Superior temporal gyrus (tissue), 1 donor: ENCODE measurements around the gene CEP19.
"Not testable (repeated sequence)": the region's sequence is repeated elsewhere in the genome, so short reads cannot be mapped to it uniquely, and the experiment has no call there.

Experiments used
- DNase-seq: peaks from one replicate; pipeline ENCODE4 v3.0.0-alpha.2; 2016; ENCODE audit errors: extremely low spot score

CEP19 gene, protein sequence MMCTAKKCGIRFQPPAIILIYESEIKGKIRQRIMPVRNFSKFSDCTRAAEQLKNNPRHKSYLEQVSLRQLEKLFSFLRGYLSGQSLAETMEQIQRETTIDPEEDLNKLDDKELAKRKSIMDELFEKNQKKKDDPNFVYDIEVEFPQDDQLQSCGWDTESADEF

DNA sequence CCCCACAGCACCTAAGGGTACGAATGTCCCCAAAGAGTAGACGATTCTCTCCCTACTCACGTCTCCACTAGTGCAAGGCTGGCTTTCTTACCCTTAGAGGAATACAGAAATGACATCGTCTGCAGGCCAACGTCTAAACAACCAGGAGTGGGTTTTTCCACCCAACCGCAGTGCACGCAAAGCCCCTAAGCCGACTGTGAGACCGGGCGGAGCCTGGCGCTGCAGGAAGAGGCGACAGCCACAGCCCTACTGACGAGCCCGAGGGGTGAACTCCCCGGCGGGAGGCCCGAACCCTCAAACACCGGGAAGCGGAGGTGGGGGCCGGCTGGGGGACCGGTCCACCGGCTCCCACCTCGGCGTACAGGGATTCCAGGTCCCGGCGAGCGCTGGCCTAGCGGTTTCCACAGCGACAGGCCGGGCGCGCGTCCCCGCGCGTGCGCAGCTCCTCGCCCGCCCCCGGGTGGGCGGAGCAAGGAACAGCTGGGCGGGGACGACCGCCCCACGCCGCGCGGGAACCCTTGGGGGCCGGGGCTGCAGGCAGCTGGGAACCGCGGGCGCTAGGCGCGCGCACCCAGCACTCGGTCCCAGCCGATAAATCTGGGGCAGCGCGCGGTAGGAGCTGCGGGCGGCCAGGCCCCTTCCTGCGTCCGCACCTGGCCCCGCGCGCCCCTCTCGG lies at the start of gene CEP19, which contains the start of gene PIGX:
TSS of gene CEP19 (minus strand) at position 413 of the 676 bp plus-strand sequence. CDS start 3,593 bp downstream, outside the sequence.
TSS of gene PIGX (plus strand) at position 540 of the 676 bp plus-strand sequence.
- DNase-seq: peak; percentile 88

DNA sequence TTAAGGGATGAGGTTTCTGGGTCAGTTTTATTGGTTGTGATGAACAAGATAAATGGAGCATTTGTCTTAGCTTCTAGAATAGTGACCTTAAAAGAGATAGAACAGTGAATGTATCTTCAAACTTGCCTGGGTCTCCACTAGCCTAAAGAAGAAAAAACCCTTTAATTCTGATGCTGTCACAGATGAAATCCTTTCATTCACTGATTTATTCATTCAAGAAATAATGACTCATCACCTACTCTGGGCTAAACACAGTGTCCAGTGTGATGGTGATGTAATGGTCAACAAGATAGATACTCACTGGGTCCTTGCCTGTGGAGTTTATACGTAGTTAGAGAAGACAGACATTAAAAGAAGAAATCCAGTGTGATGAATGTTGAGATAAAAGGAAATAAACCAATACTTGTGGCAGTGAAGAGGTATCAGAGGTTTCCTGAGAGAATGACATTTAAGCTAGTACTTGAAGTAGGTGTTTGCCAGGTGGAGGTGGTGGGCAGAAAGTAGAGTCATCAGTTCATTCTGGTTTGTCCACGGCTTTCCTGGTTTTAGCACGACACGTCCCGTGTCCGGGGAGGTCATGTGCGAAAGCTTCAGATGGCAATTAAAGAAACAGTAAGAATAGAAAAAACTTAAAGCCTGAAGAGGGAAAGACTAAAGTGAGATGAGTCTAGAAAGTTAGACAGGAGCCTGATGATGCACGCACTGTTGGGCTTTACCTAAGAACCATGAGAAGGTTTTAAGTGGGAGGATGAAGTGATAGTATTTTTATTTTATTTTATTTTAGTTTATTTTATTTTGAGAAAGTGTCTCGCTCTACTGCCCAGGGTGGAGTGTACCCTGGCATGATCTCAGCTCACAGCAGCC lies 46.1 kb upstream of the CEP19 start:
- DNase-seq: peak; percentile 78

DNA sequence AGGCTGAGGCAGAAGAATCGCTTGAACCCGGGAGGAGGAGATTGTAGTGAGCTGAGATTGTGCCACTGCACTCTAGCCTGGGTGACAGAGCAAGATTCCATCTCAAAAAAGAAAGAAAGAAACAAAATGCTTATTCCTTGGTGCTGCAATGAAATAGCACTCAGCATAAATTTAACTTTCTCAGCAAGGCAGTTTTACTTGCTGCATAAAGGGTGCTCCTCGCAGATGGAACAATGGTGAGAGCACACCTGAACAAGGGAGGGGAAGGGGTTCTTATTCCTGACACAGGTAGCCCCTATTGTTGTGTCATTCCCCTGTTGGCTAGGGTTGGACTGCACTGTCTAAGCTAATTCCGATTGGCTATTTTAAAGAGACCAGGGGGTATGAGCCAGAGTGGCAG lies 44.7 kb upstream of the CEP19 start:
- no peak for DNase-seq

DNA sequence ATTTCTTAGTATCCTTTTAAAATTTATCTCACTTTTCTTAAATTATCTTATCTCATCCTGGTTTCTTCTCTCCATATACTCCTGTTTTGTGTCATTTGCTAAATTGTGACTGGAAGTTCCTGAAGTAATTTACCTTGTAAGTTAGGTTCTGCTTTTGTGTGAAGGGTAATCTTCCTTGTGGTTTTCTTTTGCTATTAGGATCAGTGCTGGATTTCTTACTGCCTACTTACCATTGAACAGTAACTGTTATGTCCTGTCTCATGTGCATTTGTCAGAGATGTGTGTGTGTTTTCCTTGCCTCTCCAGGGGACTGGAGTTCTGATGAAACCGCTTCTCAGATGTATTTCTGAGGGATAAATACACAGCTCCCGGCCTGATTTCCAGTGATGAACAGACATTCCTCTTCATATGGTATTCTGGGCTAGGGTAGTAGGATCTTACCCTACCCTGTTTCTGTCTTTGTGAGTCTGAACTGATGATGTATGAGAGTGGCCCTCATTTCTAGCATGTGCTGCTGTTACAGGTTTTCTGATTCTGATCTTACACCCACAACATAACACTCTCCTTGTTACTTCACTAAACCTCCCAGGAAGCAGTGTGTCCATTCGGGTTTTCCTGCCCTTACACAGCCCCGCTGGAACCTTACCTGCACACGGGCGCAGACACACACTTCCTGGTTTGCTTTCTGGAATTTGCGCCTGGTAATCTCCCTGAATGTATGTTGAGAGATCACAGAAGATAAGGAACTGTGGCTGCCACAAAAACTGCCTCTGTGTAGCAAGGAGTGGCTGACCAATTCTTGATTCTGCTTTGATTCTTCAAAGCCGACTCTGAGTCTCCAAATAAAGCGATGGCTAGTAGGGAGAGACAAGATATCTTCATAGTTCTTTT lies 42.3 kb upstream of the CEP19 start:
- no peak for DNase-seq

DNA sequence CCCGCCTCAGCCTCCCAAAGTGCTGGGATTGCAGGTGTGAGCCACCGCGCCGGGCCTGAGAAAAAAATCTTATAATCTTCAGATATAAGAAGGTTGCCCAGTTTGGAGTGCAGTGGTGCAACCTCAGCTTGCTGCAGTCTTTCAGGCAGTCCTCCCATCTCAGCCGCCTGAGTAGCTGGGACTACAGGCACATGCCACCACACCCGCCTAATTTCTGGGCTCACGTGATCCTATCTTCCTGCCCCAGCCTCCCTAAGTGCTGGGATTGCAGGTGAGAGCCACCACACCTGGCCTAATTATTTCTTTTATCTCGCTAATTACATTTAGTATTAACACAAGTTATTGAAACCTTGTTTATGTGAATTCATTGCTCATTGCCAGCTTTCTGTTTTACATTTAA lies 41.2 kb upstream of the CEP19 start:
- no peak for DNase-seq

GRCh38 chr3:196749125-196749524 lies 37.1 kb upstream of the CEP19 start:
- no peak for DNase-seq

- not testable (repeated sequence) for DNase-seq
These were observed 31.5 kb upstream of the CEP19 start for GRCh38 chr3:196743569-196743968.

GRCh38 chr3:196741249-196741889 lies 29.3 kb upstream of the CEP19 start:
- peak; percentile 25 for DNase-seq

- peak; percentile 68 for DNase-seq
These were observed 28.6 kb upstream of the CEP19 start for GRCh38 chr3:196740481-196741248.

DNA sequence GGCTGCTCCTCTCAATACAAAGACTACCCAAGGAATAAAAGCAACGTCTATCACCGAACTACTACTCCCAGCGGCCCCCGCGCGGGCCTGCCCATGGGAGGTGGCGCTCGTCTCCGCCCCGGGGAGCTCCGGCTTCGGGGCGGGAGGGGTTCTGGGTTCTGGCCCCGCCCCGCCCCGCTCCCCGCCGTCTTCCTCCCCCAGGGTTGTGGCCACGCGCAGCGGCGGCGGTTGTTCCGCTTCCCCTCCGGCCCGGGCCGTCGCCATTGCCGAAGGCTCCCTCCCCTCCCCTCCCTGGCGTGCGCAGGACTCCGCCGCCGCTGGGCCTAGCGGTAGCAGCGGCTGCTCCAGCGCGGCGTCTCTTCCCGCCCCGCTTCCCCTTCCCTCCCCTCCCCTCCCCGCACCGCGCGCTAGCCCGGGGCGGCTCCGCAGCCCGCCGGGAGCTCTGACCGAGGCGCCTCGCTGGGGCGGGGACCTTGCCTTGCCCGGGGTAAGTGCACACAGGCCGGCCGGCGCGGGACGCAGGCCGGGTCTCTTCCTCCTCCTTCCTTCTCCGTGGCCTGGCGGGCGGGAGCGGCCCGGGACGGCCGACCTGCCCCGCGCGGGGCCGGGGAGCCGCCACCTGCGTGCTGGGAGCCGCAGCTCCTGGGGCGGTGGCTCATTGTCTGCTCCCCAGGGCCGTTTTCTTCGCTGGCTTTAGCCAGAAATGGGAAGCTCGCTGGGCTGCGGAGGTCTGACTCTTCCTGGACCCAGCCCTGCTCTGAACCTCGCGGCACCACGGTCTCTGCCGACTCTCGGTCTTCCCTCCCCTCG lies 27.8 kb upstream of the CEP19 start, which contains the start of gene PAK2:
TSS of gene PAK2 (plus strand) at position 187 of the 810 bp plus-strand sequence. CDS start 42,790 bp downstream, outside the sequence.
- DNase-seq: peak; percentile 94

DNA sequence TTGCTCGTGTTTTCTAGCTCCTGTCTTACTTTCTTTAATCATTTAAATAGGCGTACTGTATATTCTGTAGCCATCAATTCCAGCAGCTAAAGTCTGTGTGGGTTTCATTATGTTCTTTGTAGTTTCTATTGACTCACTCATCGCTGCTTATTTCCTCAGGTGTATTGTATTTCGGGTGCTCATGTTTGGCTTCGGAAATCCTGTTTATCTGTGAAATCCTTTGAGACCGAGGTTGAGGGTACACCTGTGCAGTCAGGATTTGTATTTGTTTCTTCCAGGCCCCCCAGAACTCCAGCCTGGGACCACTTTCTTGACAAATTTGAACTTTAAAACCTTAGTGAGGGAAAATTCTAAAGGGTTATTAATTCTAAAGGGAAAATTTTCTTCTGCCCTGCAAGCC lies 25.6 kb upstream of the CEP19 start:
- no peak for DNase-seq

GRCh38 chr3:196736670-196737374 lies 24.8 kb upstream of the CEP19 start:
- DNase-seq: no peak

GRCh38 chr3:196735751-196736150 lies 23.7 kb upstream of the CEP19 start:
- DNase-seq: no peak

DNA sequence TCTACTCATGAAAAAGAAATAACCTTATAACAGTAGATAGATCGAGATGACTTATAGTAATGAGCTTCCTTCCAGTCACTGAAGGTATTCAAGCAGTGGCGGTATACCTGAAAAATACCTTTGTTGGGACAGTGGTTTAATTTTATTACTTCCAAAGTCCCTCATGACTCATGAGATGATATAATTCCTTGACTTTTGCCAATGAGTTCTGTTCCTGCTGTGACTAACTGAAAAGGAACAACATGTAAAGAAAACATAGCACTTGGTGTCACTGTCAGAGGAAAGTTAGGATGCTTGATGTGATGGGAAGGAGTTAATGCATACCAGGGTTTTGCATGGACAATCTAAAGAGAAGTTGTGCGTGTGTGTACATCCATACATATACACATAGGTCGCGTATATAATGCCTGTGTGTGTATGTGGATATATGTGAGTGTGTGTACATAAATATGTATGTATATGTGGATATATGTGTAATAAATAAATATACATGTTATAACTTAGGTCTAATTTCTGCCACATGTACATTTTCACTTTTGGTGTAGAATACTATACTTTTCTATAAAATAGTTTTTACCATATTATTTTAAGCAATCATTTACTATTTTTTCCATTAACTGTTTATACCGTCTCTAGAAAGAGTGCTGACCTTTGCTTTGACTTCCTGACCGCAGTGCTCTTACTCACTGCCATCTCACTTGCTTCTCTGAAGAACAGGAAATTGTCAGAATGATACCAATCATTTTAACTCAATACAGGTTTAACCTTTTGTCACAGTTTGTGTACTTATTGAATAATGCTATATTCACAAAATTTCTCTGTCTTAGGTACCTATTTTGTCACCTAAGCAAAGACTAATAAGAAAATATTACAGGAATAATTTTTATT lies 15.0 kb upstream of the CEP19 start:
- DNase-seq: no peak

DNA sequence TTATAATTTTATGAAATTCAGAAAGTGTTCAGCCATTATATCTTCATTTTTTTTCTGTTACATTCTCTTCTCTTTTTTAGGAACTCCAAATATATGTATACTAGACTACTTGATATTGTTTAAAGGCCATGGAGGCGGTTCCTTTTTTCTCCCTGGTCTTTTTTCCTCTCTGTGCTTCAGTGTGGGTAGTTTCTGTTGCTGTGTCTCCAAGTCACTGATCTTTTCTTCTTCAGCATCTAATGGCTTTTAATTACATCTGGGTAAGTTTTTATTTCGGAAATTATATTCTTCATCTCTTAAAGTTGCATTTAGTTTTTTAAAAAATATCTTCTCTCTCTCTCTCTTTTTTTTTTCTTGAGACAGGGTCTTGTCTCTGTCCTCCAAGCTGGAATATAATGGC lies 9.0 kb upstream of the CEP19 start:
- no peak for DNase-seq

- not testable (repeated sequence) for DNase-seq
These were observed 5.1 kb upstream of the CEP19 start for GRCh38 chr3:196717162-196717561.
